Endothelial cell of umbilical vein (primary cell): ENCODE measurements around the gene PCYT1B. TPM values are rescaled to one million over a fixed set of nuclear protein-coding genes. Genes with fewer than 3 reads are reported as not detected.

ENCODE experiments used
- BruUV-seq: library from RNA; stranded (reverse); fragments of 400-500 nt; replicated peaks from 2 replicates; lab custom pipeline; 2021; lab: Mats Ljungman, UMichigan
- CTCF ChIA-PET: fragments of 300-600, 350-600 bp; sonication (Branson Sonifier 250); formaldehyde crosslinking; loops from one replicate; lab custom pipeline; 2021; ENCODE audit warnings: antibody characterized with exemption, inconsistent platforms; lab: Charles Lee
- POLR2A ChIA-PET: fragments of 300-600, 350-600 bp; sonication (Branson Sonifier 250); formaldehyde crosslinking; loops from one replicate; lab custom pipeline; 2021; ENCODE audit warnings: antibody characterized with exemption, inconsistent platforms; lab: Charles Lee
- DNase-seq: peaks from one replicate; pipeline ENCODE4 v3.0.0-alpha.2; 2011; ENCODE audit warnings: low read depth, low spot score
- FAIRE-seq: peaks from 2 replicates; lab custom pipeline; 2011; peaks lifted over from hg19 to GRCh38; lab: Jason Lieb, UNC
- H2AFZ ChIP-seq: 2 replicates; pipeline ENCODE4 v1.6.0; 2012; ENCODE audit warnings: low read depth, low read length, control low read depth, inconsistent platforms
- H3K27ac ChIP-seq: 2 replicates; pipeline ENCODE4 v1.5.1; 2011; ENCODE audit warnings: low read depth, mild to moderate bottlenecking, control low read depth, low read length, moderate library complexity; ENCODE audit not compliant: insufficient read depth
- H3K27me3 ChIP-seq, 2 experiments: 2 replicates each; pipeline versions ENCODE4 v1.6.0 to v1.6.1; 2011; ENCODE audit warnings: low read length in 2 of 2, mixed read lengths in 1 of 2; ENCODE audit not compliant: control insufficient read depth in 2 of 2, insufficient read depth in 2 of 2
- H3K36me3 ChIP-seq, 2 experiments: 2 replicates in 1 of 2; 3 replicates in 1 of 2; pipeline ENCODE4 v1.5.1; 2011; ENCODE audit warnings: low read length in 2 of 2, mild to moderate bottlenecking in 1 of 2, moderate library complexity in 1 of 2; ENCODE audit not compliant: control insufficient read depth in 2 of 2, insufficient read depth in 2 of 2; ENCODE audit errors: extremely low read depth in 1 of 2
- H3K4me1 ChIP-seq: 3 replicates; pipeline ENCODE4 v1.5.1; 2011; ENCODE audit warnings: mild to moderate bottlenecking, low read length; ENCODE audit not compliant: control insufficient read depth, insufficient read depth; ENCODE audit errors: extremely low read depth
- H3K4me2 ChIP-seq: 2 replicates; pipeline ENCODE4 v1.6.1; 2011; ENCODE audit warnings: low read length, control low read depth, mixed read lengths; ENCODE audit not compliant: insufficient read depth
- H3K4me3 ChIP-seq, 3 experiments: fragments of 200-600 bp in 1 of 3; sonication (generic), shearing (Covaris generic) in 1 of 3; replicated peaks in 1 of 3; 2 replicates each; pipeline ENCODE4 v1.5.1; 2011 to 2016; ENCODE audit warnings: control low read depth in 3 of 3, low read length in 3 of 3, mild to moderate bottlenecking in 2 of 3, inconsistent platforms in 1 of 3, low read depth in 1 of 3, moderate library complexity in 1 of 3; ENCODE audit not compliant: insufficient read depth in 1 of 3
- H3K79me2 ChIP-seq: 2 replicates; pipeline ENCODE4 v1.6.0; 2012; ENCODE audit warnings: low read length, inconsistent platforms; ENCODE audit not compliant: control insufficient read depth, insufficient read depth
- H3K9ac ChIP-seq: replicated peaks from 2 replicates; pipeline ENCODE3; 2011; ENCODE audit warnings: low read length, control low read depth; ENCODE audit not compliant: insufficient read depth; ENCODE audit errors: extremely low read depth
- H3K9me1 ChIP-seq: replicated peaks from 3 replicates; pipeline ENCODE4 v1.6.0; 2011; ENCODE audit warnings: mild to moderate bottlenecking, low read length; ENCODE audit not compliant: control insufficient read depth, insufficient read depth; ENCODE audit errors: extremely low read depth
- H3K9me3 ChIP-seq: replicated peaks from 2 replicates; pipeline ENCODE4 v1.5.1; 2012; ENCODE audit warnings: low read length, inconsistent platforms; ENCODE audit not compliant: control insufficient read depth, insufficient read depth
- H4K20me1 ChIP-seq: replicated peaks from 2 replicates; pipeline ENCODE3; 2011; ENCODE audit warnings: mild to moderate bottlenecking, low read length; ENCODE audit not compliant: control insufficient read depth, insufficient read depth; ENCODE audit errors: extremely low read depth
- CTCF ChIP-seq, 2 donors: IDR thresholded peaks; 1 replicate in 1 of 2; 2 replicates in 1 of 2; pipeline ENCODE4 v1.5.1; 2011; ENCODE audit warnings: low read length in 2 of 2, mild to moderate bottlenecking in 2 of 2, moderate library complexity in 2 of 2, control low read depth in 1 of 2, inconsistent platforms in 1 of 2, low read depth in 1 of 2; ENCODE audit not compliant: insufficient read depth in 1 of 2; ENCODE audit errors: extremely low read depth in 1 of 2
- EZH2 ChIP-seq: IDR thresholded peaks from 2 replicates; pipeline ENCODE4 v1.6.1; 2012; ENCODE audit warnings: borderline replicate concordance, low read depth, mild to moderate bottlenecking, moderate library complexity, low read length, inconsistent platforms; ENCODE audit not compliant: severe bottlenecking
- FOS ChIP-seq: IDR thresholded peaks from 2 replicates; pipeline ENCODE4 v1.6.1; 2011; ENCODE audit warnings: mild to moderate bottlenecking, low read length, moderate library complexity, borderline replicate concordance; ENCODE audit not compliant: insufficient read depth
- GATA2 ChIP-seq: IDR thresholded peaks from 2 replicates; pipeline ENCODE4 v1.7.0; 2011; ENCODE audit warnings: low read depth, mild to moderate bottlenecking, moderate library complexity, mixed read lengths, low read length; ENCODE audit not compliant: insufficient read length, insufficient read depth
- JUN ChIP-seq: IDR thresholded peaks from 2 replicates; pipeline ENCODE4 v1.6.1; 2011; ENCODE audit warnings: borderline replicate concordance, low read depth; ENCODE audit not compliant: insufficient read length, insufficient read depth
- MYC ChIP-seq: IDR thresholded peaks from one replicate; pipeline ENCODE4 v1.6.1; 2011; ENCODE audit warnings: mild to moderate bottlenecking, low read depth, low read length
- POLR2A ChIP-seq: IDR thresholded peaks from 2 replicates; pipeline ENCODE4 v1.6.1; 2012; ENCODE audit warnings: low read depth, mild to moderate bottlenecking, control low read depth, low read length
- POLR2AphosphoS5 ChIP-seq: IDR thresholded peaks from 2 replicates; pipeline ENCODE4 v1.6.1; 2012; ENCODE audit warnings: low read depth, mild to moderate bottlenecking, control low read depth, low read length, moderate library complexity; ENCODE audit not compliant: insufficient read depth
- dilution Hi-C: fragments of 300-500 bp; cut with MboI; formaldehyde crosslinking; loops from one replicate; pipeline ENCODE4 v1.15.0; 2019; ENCODE audit warnings: low sequenced_read_pairs; ENCODE audit not compliant: extremely low pct_ligation_motif_present
- intact Hi-C: fragments of 100-400 bp; cut with micrococcal nuclease; formaldehyde crosslinking; loops from one replicate; pipeline ENCODE4 v1.10.0; 2022
- polyA plus RNA-seq, 4 experiments: library from polyadenylated mRNA; depleted of rRNA in 3 of 4; stranded (reverse) in 3 of 4; unstranded in 1 of 4; fragments of >200 nt; gene quantifications; 2 replicates each; pipeline versions ENCODE4 v1.2.1 to v1.2.3, GENCODE V29; 2011 to 2012; ENCODE audit warnings: missing spikeins in 1 of 4
- total RNA-seq: library from RNA; stranded (reverse); gene quantifications from 2 replicates; pipeline ENCODE4 v1.2.3, GENCODE V29; 2021
- TF ChIP-seq, protein P1 (sequence below): IDR thresholded peaks from 2 replicates; pipeline ENCODE4 v1.6.1; 2011; ENCODE audit not compliant: insufficient read depth, insufficient read length

The PCYT1B gene
- total and polyA plus RNA-seq, 2 donors (not counting 3 experiments of a cell fraction or from before 2014, with no cell fraction given): 0.33 to 1.3 TPM

GRCh38 chrX:24672701-24673190 is 25.6 kb upstream of the PCYT1B start:
- H2AFZ ChIP-seq: no peak overlapping the region
- DNase-seq (no peak), FAIRE-seq (no peak)
- H3K9ac ChIP-seq: no peak overlapping the region
- no peaks in the 10 kb centered on the region for H3K27me3 ChIP-seq
- H4K20me1 ChIP-seq: no peaks in the 10 kb centered on the region
- H3K79me2 ChIP-seq: no peaks in the 10 kb centered on the region
- TF ChIP-seq, protein P1, sequence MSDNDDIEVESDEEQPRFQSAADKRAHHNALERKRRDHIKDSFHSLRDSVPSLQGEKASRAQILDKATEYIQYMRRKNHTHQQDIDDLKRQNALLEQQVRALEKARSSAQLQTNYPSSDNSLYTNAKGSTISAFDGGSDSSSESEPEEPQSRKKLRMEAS: no peak
- TF ChIP-seq JUN (no peak), FOS (no peak), MYC (no peak), EZH2 (no peak), POLR2AphosphoS5 (no peak)
- POLR2A ChIA-PET: no interaction called here
- CTCF ChIA-PET: no interaction called here
- H3K4me3 ChIP-seq: no peak overlapping the region
- intact Hi-C loops: no loop called here
- dilution Hi-C loops: no loop called here
- no peak overlapping the region for H3K27ac ChIP-seq
- no peaks in the 10 kb centered on the region for H3K9me1 ChIP-seq
- H3K9me3 ChIP-seq: no peaks in the 10 kb centered on the region
- no peaks in the 10 kb centered on the region for H3K36me3 ChIP-seq
- no TSS peak for BruUV-seq
- no peak overlapping the region for H3K4me2 ChIP-seq
- no peaks in the 10 kb centered on the region for H3K4me1 ChIP-seq

DNA sequence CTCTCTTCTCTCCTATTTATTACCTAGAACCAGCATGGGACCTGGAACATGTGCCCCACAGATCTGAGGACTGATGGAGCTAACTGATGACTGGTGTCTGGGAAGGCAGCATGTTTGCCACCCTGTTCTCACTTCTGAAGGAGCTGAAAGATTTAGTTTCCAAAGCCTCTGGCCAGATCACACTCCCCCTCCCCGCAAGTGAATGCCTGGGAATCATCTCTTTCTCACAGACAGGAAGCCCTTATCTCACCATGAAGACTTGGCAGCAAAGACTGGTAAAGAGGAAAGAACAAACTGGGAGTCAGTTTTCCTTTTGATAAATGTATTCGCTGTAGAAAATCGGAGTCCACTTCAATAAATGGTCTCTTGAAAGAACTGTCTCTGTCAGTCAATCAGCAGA is 21.0 kb upstream of the PCYT1B start:
- CTCF ChIA-PET: no interaction called here
- no peaks in the 10 kb centered on the region for H3K9me3 ChIP-seq
- no peak overlapping the region for H3K4me3 ChIP-seq
- no peak overlapping the region for H2AFZ ChIP-seq
- H3K9ac ChIP-seq: no peak overlapping the region
- intact Hi-C loops (no loop called here), dilution Hi-C loops (no loop called here)
- FAIRE-seq (no peak), DNase-seq (peak; percentile 9)
- TF ChIP-seq, protein P1: no peak
- TF ChIP-seq FOS (no peak), CTCF (IDR thresholded peaks at IDR 0.05; ENCODE audit: extremely low read depth in 1 of 2, insufficient read depth in 1 of 2, low read depth in 1 of 2, low read length in 2 of 2) (no peak), GATA2 (no peak), JUN (no peak), POLR2A (no peak), EZH2 (no peak), MYC (no peak), POLR2AphosphoS5 (no peak)
- no peaks in the 10 kb centered on the region for H3K27me3 ChIP-seq
- no peak overlapping the region for H3K27ac ChIP-seq
- POLR2A ChIA-PET: interaction anchor here (0.6 kb wide), 1 partner anchor 779 kb away, joined by 3 read pairs; no protein-coding TSS in a partner anchor
- H3K4me1 ChIP-seq: no peaks in the 10 kb centered on the region
- H3K36me3 ChIP-seq: no peaks in the 10 kb centered on the region
- no peaks in the 10 kb centered on the region for H3K79me2 ChIP-seq
- H3K9me1 ChIP-seq: no peaks in the 10 kb centered on the region
- H4K20me1 ChIP-seq: no peaks in the 10 kb centered on the region
- BruUV-seq: no TSS peak
- no peak overlapping the region for H3K4me2 ChIP-seq
